ENCODE measurements around the gene AMHR2. TPM values are rescaled to one million over a fixed set of nuclear protein-coding genes. Genes with fewer than 3 reads are reported as not detected.
A peak's percentile ranks its signal among the peaks of the same experiment; 100 is the strongest.
"Not testable (repeated sequence)": the region's sequence is repeated elsewhere in the genome, so short reads cannot be mapped to it uniquely, and the experiment has no call there.

The AMHR2 gene
- total RNA-seq: not detected

DNA sequence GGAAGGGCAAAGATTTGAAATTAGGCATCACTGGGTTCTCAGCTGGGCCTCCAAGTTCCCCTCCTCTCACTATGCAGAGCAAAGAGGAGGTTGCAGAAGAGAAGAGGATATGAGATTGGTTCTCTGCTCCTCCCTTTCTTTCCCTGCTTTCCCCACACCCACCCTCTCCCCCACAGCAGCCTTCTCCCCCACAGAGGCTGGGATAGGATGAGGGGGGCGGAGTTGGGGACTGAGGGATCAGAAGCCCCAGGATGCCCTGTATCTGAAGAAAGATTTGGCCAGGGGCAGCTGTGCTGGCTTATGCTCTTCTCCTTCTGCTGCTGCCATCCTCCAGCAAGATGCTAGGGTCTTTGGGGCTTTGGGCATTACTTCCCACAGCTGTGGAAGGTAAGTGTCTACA lies at the start of gene AMHR2:
Gene AMHR2, plus strand, starts transcription at position 259 of the 400 bp plus-strand sequence. Its CDS starts 80 bp downstream, at position 339.
- no peak for ATAC-seq

- ATAC-seq: not testable (repeated sequence)
Measured at GRCh38 chr12:53374277-53374676, 49.4 kb upstream of the AMHR2 start.

- ATAC-seq: no peak
Measured at GRCh38 chr12:53376747-53377146, 46.9 kb upstream of the AMHR2 start.

- no peak for ATAC-seq
Measured at GRCh38 chr12:53378222-53378621, 45.4 kb upstream of the AMHR2 start.

GRCh38 chr12:53378724-53379388 lies 44.8 kb upstream of the AMHR2 start:
- no peak for ATAC-seq

GRCh38 chr12:53379389-53380103 lies 44.1 kb upstream of the AMHR2 start:
- peak; percentile 74 for ATAC-seq

- ATAC-seq: peak; percentile 85
Measured at GRCh38 chr12:53380104-53380793, 43.4 kb upstream of the AMHR2 start, which contains the start of gene SP1. TSS of gene SP1 (plus strand) at chr12:53380176. CDS start at chr12:53380292, 116 bp downstream.

- ATAC-seq: no peak
Measured at GRCh38 chr12:53380794-53381730, 42.6 kb upstream of the AMHR2 start.

GRCh38 chr12:53381731-53382630 lies 41.7 kb upstream of the AMHR2 start:
- ATAC-seq: peak; percentile 8

GRCh38 chr12:53383258-53383657 lies 40.4 kb upstream of the AMHR2 start:
- no peak for ATAC-seq

DNA sequence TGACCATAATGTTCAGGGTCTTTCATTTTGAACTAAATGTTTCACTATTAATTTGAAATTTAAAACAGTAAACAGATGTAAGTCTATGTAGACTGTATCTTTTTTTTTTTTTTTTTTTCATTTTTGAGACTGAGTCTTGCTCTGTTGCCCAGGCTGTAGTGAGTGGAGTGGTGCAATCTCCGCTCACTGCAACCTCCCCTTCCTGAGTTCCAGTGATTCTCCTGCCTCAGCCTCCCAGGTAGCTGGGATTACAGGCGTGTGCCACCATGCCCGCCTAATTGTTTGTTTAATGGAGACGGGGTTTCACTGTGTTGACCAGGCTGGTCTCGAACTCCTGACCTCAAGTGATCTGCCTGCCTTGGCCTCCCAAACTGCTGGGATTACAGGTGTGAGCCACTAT lies 37.3 kb upstream of the AMHR2 start:
- not testable (repeated sequence) for ATAC-seq

- ATAC-seq: no peak
Measured at GRCh38 chr12:53388932-53389331, 34.7 kb upstream of the AMHR2 start.

DNA sequence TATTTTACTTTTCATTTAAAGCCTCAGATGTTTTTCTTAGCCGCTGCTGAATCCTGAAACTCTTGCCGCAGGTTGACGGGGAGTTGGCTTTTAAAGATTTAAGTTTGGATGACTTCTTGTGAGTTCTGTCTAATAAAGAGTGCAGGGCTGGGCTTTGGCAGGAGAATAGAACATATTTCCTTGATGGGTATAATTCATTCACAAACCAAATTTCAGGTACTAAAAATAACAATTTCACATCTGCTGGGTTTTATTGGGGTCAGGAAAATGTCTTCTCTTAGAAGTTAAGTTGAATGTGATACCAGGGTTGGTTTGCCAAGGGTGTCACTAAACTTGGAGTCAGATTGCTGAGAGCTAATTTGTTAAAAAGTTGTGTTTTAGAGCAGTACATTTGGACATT lies 34.0 kb upstream of the AMHR2 start:
- ATAC-seq: no peak

DNA sequence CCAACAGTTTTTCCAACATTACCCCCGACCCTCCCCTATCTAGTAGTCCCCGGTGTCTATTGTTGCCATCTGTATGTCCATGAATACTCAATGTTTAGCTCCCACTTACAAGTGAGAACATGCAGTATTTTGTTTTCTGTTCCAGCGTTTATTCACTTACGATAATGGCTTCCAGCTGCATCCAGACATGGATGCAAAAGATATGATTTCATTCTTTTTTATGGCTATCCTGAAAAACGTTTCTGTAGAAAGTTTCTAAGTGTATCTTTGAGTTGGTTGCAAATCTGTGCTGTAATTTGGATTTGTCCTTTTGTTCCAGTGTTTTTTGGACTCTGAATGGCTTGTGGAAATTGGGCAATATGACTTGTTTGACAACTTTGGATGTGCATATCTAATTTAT lies 31.9 kb upstream of the AMHR2 start:
- peak; percentile 41 for ATAC-seq

- ATAC-seq: no peak
Measured at GRCh38 chr12:53399896-53400295, 23.8 kb upstream of the AMHR2 start.

DNA sequence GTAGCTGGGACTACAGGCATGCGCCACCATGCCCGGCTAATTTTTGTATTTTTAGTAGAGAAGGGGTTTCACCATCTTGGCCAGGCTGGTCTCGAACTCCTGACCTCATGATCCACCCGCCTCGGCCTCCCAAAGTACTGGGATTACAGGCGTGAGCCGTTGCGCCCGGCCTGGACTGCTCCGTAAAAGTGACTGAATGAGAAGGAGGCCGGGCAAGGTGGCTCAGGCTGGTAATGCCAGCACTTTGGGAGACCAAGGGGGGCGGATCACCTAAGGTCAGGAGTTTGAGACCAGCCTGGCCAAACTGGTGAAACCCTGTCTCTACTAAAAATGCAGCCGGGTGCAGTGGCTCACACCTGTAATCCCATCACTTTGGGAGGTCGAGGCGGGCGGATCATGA lies 21.3 kb upstream of the AMHR2 start:
- not testable (repeated sequence) for ATAC-seq

DNA sequence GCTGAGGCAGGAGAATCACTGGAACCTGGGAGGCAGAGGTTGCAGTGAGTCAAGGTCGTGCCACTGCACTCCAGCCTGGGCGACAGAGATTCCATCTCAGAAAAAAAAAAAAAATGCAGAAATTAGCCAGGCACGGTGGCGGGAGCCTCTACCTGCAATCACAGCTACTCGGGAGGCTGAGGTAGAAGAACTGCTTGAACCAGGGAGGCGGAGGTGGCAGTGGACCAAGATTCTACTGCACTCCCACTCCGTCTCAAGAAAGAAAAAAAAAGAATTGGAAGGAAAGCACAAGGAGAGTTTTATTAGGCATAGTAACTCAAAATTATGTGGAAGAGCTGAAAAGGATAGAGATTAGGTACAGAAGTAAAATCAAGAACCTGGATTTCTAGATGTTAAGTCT lies 20.8 kb upstream of the AMHR2 start:
- no peak for ATAC-seq

GRCh38 chr12:53410951-53411350 lies 12.7 kb upstream of the AMHR2 start:
- no peak for ATAC-seq

DNA sequence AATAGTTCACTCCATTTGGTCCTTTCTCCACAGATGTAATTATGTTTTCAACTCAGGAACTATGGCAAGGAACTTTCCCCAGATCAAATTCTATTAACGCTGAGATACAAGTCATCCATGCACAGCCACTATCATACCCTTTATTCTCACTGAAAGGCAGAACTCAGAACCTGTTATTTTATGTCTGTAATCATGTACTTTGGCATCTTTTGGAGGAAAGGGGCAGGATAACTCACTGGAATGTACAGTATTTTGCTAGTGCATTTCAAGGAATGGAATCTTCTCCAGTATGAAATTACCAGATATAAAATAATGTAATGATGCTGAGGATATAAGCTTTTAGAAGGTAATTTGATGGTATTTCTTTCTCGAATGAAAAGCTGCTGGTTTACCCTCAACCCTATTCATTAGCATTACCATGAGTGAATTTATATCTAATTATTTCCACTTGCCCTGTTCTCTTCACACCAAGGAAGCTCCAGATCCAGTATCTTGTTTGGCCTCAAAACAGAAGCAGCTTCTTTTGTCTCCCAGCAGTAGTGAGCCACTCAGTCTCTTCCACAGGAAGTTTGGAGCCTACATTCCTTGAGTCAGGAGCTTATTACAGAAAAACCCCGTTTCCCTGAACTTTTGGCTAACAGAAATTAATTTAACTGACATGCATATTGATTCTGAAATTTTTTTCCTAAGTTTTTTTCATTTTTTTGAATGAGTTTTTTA lies 10.0 kb upstream of the AMHR2 start:
- ATAC-seq: no peak

DNA sequence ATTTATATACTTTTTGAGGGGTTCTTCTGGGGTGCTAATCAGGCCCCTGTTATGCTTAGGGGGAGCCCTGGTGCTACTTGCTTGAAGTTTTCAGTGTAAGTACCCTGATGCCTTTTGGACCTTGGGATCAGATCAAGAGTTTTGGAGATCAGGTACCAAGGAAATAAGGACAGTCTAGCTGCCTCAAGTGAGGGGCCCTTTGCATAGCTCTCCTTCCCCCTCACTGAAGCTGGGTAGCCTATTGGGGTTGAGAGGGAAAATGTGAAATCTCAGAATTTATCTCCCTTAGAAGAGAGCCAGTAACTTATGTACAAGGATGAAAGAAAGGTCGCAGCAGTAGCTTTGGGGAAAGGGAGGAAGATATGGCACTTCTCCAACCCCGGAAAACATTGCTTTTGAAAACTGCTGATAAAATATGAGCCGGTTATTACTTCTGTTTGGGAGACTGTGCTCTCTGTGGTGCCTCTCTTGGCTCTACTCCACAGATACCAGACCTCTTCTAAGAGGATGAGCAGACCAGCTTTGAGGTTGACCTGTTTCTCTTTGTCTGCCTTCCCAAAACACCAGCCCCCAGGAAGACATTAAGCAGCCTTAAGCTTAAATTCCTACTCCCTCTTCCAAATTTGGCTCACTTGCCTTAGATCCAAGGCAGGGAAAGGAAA lies 8.8 kb upstream of the AMHR2 start:
- peak; percentile 14 for ATAC-seq
